WTC11 (cell line): ENCODE data around the gene CEP76. TPM values are rescaled to one million over a fixed set of nuclear protein-coding genes. Genes with fewer than 3 reads are reported as not detected.

ENCODE experiments used
- ATAC-seq: fragments of 200-7000 bp; cut with Tn5 transposase; 2 replicates; pipeline ENCODE4 v1.10.0; 2021; ENCODE audit warnings: mild to moderate bottlenecking, moderate library complexity
- CTCF ChIA-PET: fragments of 300-600 bp; sonication (Branson Sonifier 250); formaldehyde crosslinking; loops from one replicate; lab custom pipeline; 2021; ENCODE audit warnings: antibody characterized with exemption; lab: Charles Lee
- POLR2A ChIA-PET: fragments of 350-600 bp; sonication (Branson Sonifier 250); formaldehyde crosslinking; loops from one replicate; lab custom pipeline; 2021; ENCODE audit warnings: antibody characterized with exemption; lab: Charles Lee
- DNase-seq: peaks from one replicate; pipeline ENCODE4 v3.0.0; 2021; ENCODE audit warnings: low spot score
- H3K27ac Mint-ChIP-seq: 2 replicates; pipeline ENCODE4 v1.8.0; 2021; ENCODE audit warnings: mixed read lengths
- H3K27me3 Mint-ChIP-seq: 2 replicates; pipeline ENCODE4 v1.8.0; 2021; ENCODE audit warnings: low read depth, mild to moderate bottlenecking, moderate library complexity, mixed read lengths
- H3K36me3 Mint-ChIP-seq: 2 replicates; pipeline ENCODE4 v1.8.0; 2021; ENCODE audit warnings: mixed read lengths
- H3K4me1 Mint-ChIP-seq: 2 replicates; pipeline ENCODE4 v1.8.0; 2022; ENCODE audit warnings: mixed read lengths
- H3K4me3 Mint-ChIP-seq: 2 replicates; pipeline ENCODE4 v1.8.0; 2021; ENCODE audit warnings: mild to moderate bottlenecking, moderate library complexity, mixed read lengths
- H3K9me3 Mint-ChIP-seq: 2 replicates; pipeline ENCODE4 v1.8.0; 2021; ENCODE audit warnings: mixed read lengths
- ATF3 ChIP-seq: sonication (generic); formaldehyde crosslinking; conservative IDR thresholded peaks from 2 replicates; pipeline ENCODE4 v1.8.1; 2022; ENCODE audit warnings: mild to moderate bottlenecking, missing genetic modification reagents
- ATF6 ChIP-seq: sonication (generic); formaldehyde crosslinking; IDR thresholded peaks from 2 replicates; pipeline ENCODE4 v1.8.1; 2023; ENCODE audit warnings: mild to moderate bottlenecking, missing genetic modification reagents
- CREM ChIP-seq: sonication (generic); formaldehyde crosslinking; IDR thresholded peaks from 2 replicates; pipeline ENCODE4 v1.8.1; 2022; ENCODE audit warnings: mild to moderate bottlenecking, missing genetic modification reagents, moderate library complexity
- E2F5 ChIP-seq: sonication (generic); formaldehyde crosslinking; IDR thresholded peaks from 2 replicates; pipeline ENCODE4 v1.8.1; 2022; ENCODE audit warnings: mild to moderate bottlenecking, moderate library complexity, missing genetic modification reagents
- FOXP4 ChIP-seq: sonication (generic); formaldehyde crosslinking; IDR thresholded peaks from 2 replicates; pipeline ENCODE4 v1.8.0; 2022; ENCODE audit warnings: mild to moderate bottlenecking, missing genetic modification reagents
- GABPB1 ChIP-seq: sonication (generic); formaldehyde crosslinking; IDR thresholded peaks from 2 replicates; pipeline ENCODE4 v1.8.1; 2023; ENCODE audit warnings: mild to moderate bottlenecking, missing genetic modification reagents
- JAZF1 ChIP-seq: fragments of 250-450 bp; sonication (Bioruptor Pico); IDR thresholded peaks from 2 replicates; pipeline ENCODE4 v1.9.0; 2021; ENCODE audit warnings: moderate library complexity, mild to moderate bottlenecking, inconsistent platforms
- MXD4 ChIP-seq: fragments of 250-450 bp; sonication (Bioruptor Pico); IDR thresholded peaks from 2 replicates; pipeline ENCODE4 v1.8.0; 2021; ENCODE audit warnings: mild to moderate bottlenecking, moderate library complexity, borderline replicate concordance
- NFATC4 ChIP-seq: fragments of 250-450 bp; sonication (Bioruptor Pico); IDR thresholded peaks from 2 replicates; pipeline ENCODE4 v1.9.0; 2021; ENCODE audit warnings: mild to moderate bottlenecking
- NFYB ChIP-seq: sonication (generic); formaldehyde crosslinking; conservative IDR thresholded peaks from 2 replicates; pipeline ENCODE4 v1.8.0; 2022; ENCODE audit warnings: low read depth, missing genetic modification reagents
- NR3C1 ChIP-seq: sonication (generic); formaldehyde crosslinking; conservative IDR thresholded peaks from 2 replicates; pipeline ENCODE4 v1.8.1; 2023; ENCODE audit warnings: low read depth, mild to moderate bottlenecking, missing genetic modification reagents
- RORB ChIP-seq: fragments of 250-450 bp; sonication (Bioruptor Pico); IDR thresholded peaks from 2 replicates; pipeline ENCODE4 v1.9.0; 2021; ENCODE audit warnings: mild to moderate bottlenecking
- SOX15 ChIP-seq: fragments of 250-450 bp; sonication (Bioruptor Pico); IDR thresholded peaks from 2 replicates; pipeline ENCODE4 v1.9.0; 2021; ENCODE audit warnings: mild to moderate bottlenecking
- TP53 ChIP-seq: sonication (generic); formaldehyde crosslinking; IDR thresholded peaks from 2 replicates; pipeline ENCODE4 v1.8.1; 2023; ENCODE audit warnings: mild to moderate bottlenecking, missing genetic modification reagents
- ZNF121 ChIP-seq: sonication (generic); formaldehyde crosslinking; IDR thresholded peaks from 2 replicates; pipeline ENCODE4 v1.8.0; 2023; ENCODE audit warnings: missing genetic modification reagents
- ZNF416 ChIP-seq: fragments of 250-450 bp; sonication (Bioruptor Pico); IDR thresholded peaks from 2 replicates; pipeline ENCODE4 v1.9.0; 2021; ENCODE audit warnings: mild to moderate bottlenecking, inconsistent platforms
- total RNA-seq: library from RNA; stranded (reverse); gene quantifications from 3 replicates; pipeline ENCODE4 v1.2.3, GENCODE V29; 2021
- TF ChIP-seq, protein P1 (sequence below): fragments of 250-450 bp; sonication (Bioruptor Pico); IDR thresholded peaks from 2 replicates; pipeline ENCODE4 v1.9.0; 2021; ENCODE audit warnings: mild to moderate bottlenecking
- TF ChIP-seq, protein P2 (sequence below): fragments of 250-450 bp; sonication (Bioruptor Pico); IDR thresholded peaks from 2 replicates; pipeline ENCODE4 v1.9.0; 2021; ENCODE audit warnings: moderate library complexity, mild to moderate bottlenecking, inconsistent platforms, borderline replicate concordance

The CEP76 gene
- total RNA-seq, 1 experiment from 2014 or later = 16.9 TPM

DNA sequence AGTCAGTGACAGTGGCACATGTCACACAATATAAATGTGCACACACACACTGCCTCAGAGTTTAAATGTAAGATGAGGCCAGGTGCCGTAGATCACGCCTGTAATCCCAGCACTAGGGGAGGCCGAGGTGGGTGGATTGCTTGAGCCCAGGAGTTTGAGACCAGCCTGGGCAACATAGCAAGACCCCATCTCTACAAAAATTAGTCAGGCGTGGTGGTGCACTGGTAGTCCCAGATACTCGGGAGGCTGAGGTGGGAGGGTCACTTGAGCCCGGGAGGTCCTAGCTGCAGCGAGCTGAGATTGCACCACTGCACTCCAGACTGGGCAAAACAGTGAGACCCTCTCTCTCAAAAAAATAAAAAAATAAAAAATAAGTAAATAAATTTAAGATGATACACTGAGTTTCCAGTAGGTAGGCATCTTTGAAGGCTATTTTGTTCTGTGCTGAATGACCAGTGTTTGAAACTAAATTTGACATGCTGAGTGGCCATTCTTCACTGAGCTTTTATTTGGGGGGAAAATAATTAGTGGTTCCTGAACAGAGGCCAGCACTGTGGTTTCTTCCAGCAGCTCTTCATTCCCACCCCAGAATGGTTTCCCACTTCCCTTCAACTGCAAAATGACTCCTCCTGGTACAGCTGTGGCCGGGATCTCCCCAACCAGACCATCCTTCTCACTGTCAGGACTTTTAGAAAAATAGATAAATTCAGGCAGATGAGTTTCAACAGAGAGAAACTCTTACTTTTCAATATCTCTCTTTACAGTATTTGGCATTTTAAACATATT, 45.2 kb upstream of the CEP76 start:
- DNase-seq (no peak), ATAC-seq (no peak)
- ChIA-PET POLR2A (no interaction called here), CTCF (interaction anchor here (1.4 kb wide), 1 partner anchor 19 kb away, joined by 5 read pairs; no protein-coding TSS in a partner anchor)
- Mint-ChIP-seq H3K36me3 (no peaks in the 10 kb centered on the region), H3K9me3 (no peaks in the 10 kb centered on the region), H3K4me1 (no peaks in the 10 kb centered on the region), H3K27ac (no peak overlapping the region), H3K4me3 (no peak overlapping the region), H3K27me3 (no peaks in the 10 kb centered on the region)
- TF ChIP-seq NFATC4 (CRISPR knock-in tag) = no peak
- TF ChIP-seq ZNF121 (CRISPR knock-in tag) = peak; percentile 35; the same call in 1 of the 2 replicates

DNA sequence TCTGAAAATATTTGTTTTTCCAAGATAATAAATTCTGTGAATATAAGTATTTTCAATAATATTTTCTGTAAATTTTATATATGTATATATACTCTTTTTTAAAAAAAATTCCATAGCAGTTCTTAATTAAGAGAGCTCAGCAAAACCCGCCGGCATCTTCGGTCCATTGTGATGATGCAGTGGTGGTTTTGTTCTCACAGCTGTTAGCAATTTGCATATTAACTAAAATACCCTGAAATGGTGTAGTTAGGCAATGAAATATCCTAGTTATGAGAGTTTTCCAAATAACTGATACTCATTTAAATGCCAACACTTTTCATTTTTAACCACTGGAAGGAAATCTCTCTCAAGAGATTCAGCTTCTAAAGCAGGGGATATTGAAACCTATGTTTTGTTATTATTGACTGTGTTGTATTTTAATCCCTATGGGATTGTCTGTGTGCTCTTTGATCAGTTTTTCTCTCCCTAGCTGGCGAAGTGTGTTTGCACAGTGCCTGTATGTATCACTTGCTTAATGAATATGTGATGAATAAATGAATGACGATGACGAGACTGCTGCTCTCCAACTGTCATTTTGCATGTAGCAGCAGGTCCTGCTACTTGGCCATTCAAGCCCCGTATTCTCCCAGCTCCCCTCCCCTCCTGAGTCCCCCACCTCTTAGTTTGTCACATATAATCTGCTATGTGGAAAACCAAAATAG, 42.7 kb upstream of the CEP76 start:
- CTCF ChIA-PET = interaction anchor here (1.1 to 2.7 kb wide), 4 partner anchors 22 to 189 kb away, joined by 3 to 22 read pairs (median 8); no protein-coding TSS in a partner anchor
- TF ChIP-seq FOXP4 (no peak), E2F5 (no peak), CREM (CRISPR knock-in tag) (no peak)
- TF ChIP-seq, protein P1, sequence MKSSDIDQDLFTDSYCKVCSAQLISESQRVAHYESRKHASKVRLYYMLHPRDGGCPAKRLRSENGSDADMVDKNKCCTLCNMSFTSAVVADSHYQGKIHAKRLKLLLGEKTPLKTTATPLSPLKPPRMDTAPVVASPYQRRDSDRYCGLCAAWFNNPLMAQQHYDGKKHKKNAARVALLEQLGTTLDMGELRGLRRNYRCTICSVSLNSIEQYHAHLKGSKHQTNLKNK = no peak
- TF ChIP-seq, protein P2, sequence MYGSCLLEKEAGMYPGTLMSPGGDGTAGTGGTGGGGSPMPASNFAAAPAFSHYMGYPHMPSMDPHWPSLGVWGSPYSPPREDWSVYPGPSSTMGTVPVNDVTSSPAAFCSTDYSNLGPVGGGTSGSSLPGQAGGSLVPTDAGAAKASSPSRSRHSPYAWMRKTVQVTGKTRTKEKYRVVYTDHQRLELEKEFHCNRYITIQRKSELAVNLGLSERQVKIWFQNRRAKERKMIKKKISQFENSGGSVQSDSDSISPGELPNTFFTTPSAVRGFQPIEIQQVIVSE (CRISPR knock-in tag) = no peak
- POLR2A ChIA-PET = no interaction called here
- Mint-ChIP-seq H3K9me3 (peaks cover 3% of the 10 kb centered on the region; the same call in 1 of the 2 replicates), H3K4me3 (no peak overlapping the region), H3K27me3 (no peaks in the 10 kb centered on the region), H3K36me3 (no peaks in the 10 kb centered on the region), H3K27ac (no peak overlapping the region), H3K4me1 (no peaks in the 10 kb centered on the region)
- ATAC-seq (no peak), DNase-seq (no peak)

DNA sequence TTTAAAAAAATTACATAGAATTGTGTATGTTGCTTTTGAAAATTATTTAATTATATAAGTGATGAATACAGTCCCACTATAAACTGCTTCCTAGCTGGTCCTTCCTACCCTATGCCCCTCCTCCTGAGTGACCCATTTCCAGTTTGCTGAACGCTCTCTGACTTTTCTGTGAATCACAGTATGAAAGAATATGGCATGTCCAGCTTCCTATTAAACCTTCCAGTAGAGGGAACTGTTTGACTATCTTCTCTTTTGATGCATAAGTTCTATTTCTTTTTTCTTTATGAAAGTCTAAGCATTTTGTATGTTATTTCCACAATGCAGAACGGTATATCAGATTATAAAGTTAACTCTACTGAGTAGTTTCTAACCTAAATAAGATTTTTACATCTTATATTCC, 41.6 kb upstream of the CEP76 start:
- TF ChIP-seq JAZF1 (CRISPR knock-in tag) = no peak
- TF ChIP-seq, all 79 proteins: peak for 0
- POLR2A ChIA-PET = interaction anchor here (0.6 kb wide), 1 partner anchor 225 kb away, joined by 3 read pairs; no protein-coding TSS in a partner anchor
- H3K9me3 Mint-ChIP-seq = peaks cover 3% of the 10 kb centered on the region; the same call in 1 of the 2 replicates
- DNase-seq (no peak), ATAC-seq (no peak; the same call in 1 of the 2 replicates)
- no peak overlapping the region for H3K4me3 Mint-ChIP-seq
- CTCF ChIA-PET = interaction anchor here (0.6 to 2.7 kb wide), 8 partner anchors 17 to 415 kb away, joined by 4 to 22 read pairs (median 4); no protein-coding TSS in a partner anchor
- no peaks in the 10 kb centered on the region for H3K4me1 Mint-ChIP-seq
- H3K36me3 Mint-ChIP-seq = no peaks in the 10 kb centered on the region
- no peaks in the 10 kb centered on the region for H3K27me3 Mint-ChIP-seq
- no peak overlapping the region for H3K27ac Mint-ChIP-seq

DNA sequence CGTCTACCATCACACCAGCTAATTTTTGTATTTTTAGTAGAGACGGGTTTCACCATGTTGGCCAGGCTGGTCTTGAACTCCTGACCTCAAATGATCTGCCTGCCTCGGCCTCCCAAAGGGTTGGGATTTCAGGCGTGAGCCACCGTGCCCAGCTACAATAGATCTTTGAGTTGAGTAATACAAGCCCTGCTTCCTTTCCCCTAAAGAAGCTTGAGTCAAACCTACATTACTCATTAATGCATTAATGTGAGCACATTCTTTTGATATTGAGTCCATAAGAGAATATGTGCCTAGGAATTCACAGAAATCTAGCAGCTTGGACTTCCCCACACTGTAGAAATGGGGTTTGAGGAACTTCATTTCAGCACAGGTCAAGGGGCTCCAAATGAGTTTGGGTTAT, 39.9 kb upstream of the CEP76 start:
- Mint-ChIP-seq H3K27ac (no peak overlapping the region), H3K4me1 (no peaks in the 10 kb centered on the region), H3K9me3 (peaks cover 3% of the 10 kb centered on the region; the same call in 1 of the 2 replicates), H3K27me3 (no peaks in the 10 kb centered on the region), H3K4me3 (no peak overlapping the region), H3K36me3 (no peaks in the 10 kb centered on the region)
- ATAC-seq (no peak), DNase-seq (no peak)
- CTCF ChIA-PET = interaction anchor here (0.9 kb wide), 1 partner anchor 11 kb away, joined by 3 read pairs; no protein-coding TSS in a partner anchor
- POLR2A ChIA-PET = no interaction called here
- TF ChIP-seq RORB (CRISPR knock-in tag) (no peak), NR3C1 (CRISPR knock-in tag) (no peak), SOX15 (CRISPR knock-in tag) (no peak), ZNF416 (CRISPR knock-in tag) (no peak), TP53 (no peak), NFYB (CRISPR knock-in tag) (no peak), GABPB1 (CRISPR knock-in tag) (no peak), ATF6 (CRISPR knock-in tag) (no peak), MXD4 (CRISPR knock-in tag) (no peak), ATF3 (no peak)
- TF ChIP-seq, protein P2 (CRISPR knock-in tag) = no peak
